Activated B cell treated with CpG ODN at 0.5 μM for 24 hours (primary cell): ENCODE measurements around the gene TTLL13. TPM values are rescaled to one million over a fixed set of nuclear protein-coding genes. Genes with fewer than 3 reads are reported as not detected.

Experiments used
- ATAC-seq: fragments of 200-7000 bp; cut with Tn5 transposase; one replicate; pipeline ENCODE4 v1.10.0; 2021; ENCODE audit warnings: low read depth, mild to moderate bottlenecking, moderate library complexity
- CTCF ChIA-PET: fragments of 350-600 bp; sonication (Branson Sonifier 250); formaldehyde crosslinking; loops from one replicate; lab custom pipeline; 2021; ENCODE audit warnings: antibody characterized with exemption; lab: Charles Lee
- POLR2A ChIA-PET: fragments of 350-600 bp; sonication (Branson Sonifier 250); formaldehyde crosslinking; loops from one replicate; lab custom pipeline; 2021; ENCODE audit warnings: antibody characterized with exemption; lab: Charles Lee
- DNase-seq: peaks from one replicate; pipeline ENCODE4 v3.0.0; 2022
- H3K27ac Mint-ChIP-seq: one replicate; pipeline ENCODE4 v1.8.0; 2020; ENCODE audit warnings: mixed read lengths
- H3K27me3 Mint-ChIP-seq: one replicate; pipeline ENCODE4 v1.8.0; 2021; ENCODE audit warnings: mixed read lengths
- H3K36me3 Mint-ChIP-seq: one replicate; pipeline ENCODE4 v1.8.0; 2021; ENCODE audit warnings: low read depth, mixed read lengths
- H3K4me1 Mint-ChIP-seq: one replicate; pipeline ENCODE4 v1.8.0; 2021; ENCODE audit warnings: mixed read lengths
- H3K4me3 Mint-ChIP-seq: one replicate; pipeline ENCODE4 v1.8.0; 2020; ENCODE audit warnings: mild to moderate bottlenecking, mixed read lengths
- H3K9me3 Mint-ChIP-seq: one replicate; pipeline ENCODE4 v1.8.0; 2020; ENCODE audit warnings: mixed read lengths
- intact Hi-C: fragments of 100-400 bp; cut with micrococcal nuclease; formaldehyde crosslinking; loops from one replicate; pipeline ENCODE4 v1.15.1; 2024
- total RNA-seq: library from RNA; stranded (reverse); gene quantifications from 2 replicates; pipeline ENCODE4 v1.2.3, GENCODE V29; 2022
- TF ChIP-seq, protein P1 (sequence below): fragments of 200-600 bp; IDR thresholded peaks from one replicate; pipeline ENCODE4 v1.8.0; 2022; ENCODE audit warnings: antibody characterized with exemption, mild to moderate bottlenecking

TTLL13 gene
- total RNA-seq, 1 donor from 2014 or later = 0.49 TPM

DNA sequence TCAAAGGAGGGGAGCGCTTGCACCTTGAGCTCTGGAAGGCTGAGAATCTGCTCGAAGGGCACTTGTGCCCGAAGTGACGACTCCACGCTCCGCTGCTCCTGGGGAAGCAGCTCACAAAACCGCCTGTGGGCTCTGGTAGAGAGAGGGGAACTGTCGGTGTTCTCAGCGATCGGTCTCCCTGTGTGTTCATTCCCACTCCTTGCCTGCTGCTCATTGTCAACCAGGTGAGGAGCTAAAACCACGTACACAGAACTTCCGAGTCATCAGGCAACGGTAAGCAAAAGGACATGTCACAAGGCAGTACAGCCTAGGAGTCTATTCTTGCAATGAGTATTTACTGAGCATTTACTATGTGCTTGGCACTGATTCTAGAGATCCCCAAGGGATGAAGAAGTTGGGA is 17.2 kb upstream of the TTLL13 start:
- ChIA-PET POLR2A (interaction anchor here (1.0 to 4.9 kb wide), 14 partner anchors 14 to 722 kb away, joined by 3 to 63 read pairs (median 10); partner anchors contain the start of genes IDH2, IQGAP1, NGRN and RCCD1), CTCF (interaction anchor here (1.5 to 4.2 kb wide), 7 partner anchors 11 to 70 kb away, joined by 4 to 44 read pairs (median 9); no protein-coding TSS in a partner anchor)
- Mint-ChIP-seq H3K27ac (peak overlapping the region; percentile 97), H3K27me3 (no peaks in the 10 kb centered on the region), H3K9me3 (no peaks in the 10 kb centered on the region), H3K4me1 (peaks cover 50% of the 10 kb centered on the region), H3K4me3 (peak overlapping the region; percentile 86), H3K36me3 (peaks cover 51% of the 10 kb centered on the region)
- ATAC-seq = no peak
- intact Hi-C loops = loop anchor here (2.0 to 5.0 kb wide), 7 partner anchors 31 to 700 kb away; partner anchors contain the start of genes BLM, HDDC3, IDH2 and PEX11A
- TF ChIP-seq, protein P1, sequence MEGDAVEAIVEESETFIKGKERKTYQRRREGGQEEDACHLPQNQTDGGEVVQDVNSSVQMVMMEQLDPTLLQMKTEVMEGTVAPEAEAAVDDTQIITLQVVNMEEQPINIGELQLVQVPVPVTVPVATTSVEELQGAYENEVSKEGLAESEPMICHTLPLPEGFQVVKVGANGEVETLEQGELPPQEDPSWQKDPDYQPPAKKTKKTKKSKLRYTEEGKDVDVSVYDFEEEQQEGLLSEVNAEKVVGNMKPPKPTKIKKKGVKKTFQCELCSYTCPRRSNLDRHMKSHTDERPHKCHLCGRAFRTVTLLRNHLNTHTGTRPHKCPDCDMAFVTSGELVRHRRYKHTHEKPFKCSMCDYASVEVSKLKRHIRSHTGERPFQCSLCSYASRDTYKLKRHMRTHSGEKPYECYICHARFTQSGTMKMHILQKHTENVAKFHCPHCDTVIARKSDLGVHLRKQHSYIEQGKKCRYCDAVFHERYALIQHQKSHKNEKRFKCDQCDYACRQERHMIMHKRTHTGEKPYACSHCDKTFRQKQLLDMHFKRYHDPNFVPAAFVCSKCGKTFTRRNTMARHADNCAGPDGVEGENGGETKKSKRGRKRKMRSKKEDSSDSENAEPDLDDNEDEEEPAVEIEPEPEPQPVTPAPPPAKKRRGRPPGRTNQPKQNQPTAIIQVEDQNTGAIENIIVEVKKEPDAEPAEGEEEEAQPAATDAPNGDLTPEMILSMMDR = no peak
- DNase-seq = no peak

DNA sequence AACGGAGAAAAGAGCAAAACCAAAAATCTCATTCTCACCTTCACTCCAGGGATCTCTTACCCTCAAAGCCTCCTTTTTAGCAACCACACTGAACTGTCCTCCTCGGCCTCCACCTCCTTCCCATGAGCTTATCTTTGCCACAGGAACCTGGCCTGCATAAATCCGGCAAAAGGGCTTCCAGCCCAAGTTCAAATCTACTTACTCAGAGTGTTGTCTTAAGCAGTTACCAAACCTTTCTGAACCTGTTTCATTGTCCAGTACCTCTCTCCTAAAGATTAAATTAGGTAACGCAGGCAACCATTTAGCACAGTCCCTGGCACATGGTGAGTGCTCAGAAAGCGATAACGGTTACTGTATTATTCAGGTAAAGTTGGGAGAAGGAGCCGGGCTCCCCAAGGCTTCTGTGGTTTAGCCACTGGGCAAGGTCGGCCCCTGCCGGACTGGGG is 16.4 kb upstream of the TTLL13 start:
- DNase-seq (no peak), ATAC-seq (no peak)
- POLR2A ChIA-PET = interaction anchor here (0.6 to 4.9 kb wide), 22 partner anchors 11 to 702 kb away, joined by 3 to 63 read pairs (median 6); partner anchors contain the start of genes IDH2, IQGAP1, MAN2A2 and NGRN

DNA sequence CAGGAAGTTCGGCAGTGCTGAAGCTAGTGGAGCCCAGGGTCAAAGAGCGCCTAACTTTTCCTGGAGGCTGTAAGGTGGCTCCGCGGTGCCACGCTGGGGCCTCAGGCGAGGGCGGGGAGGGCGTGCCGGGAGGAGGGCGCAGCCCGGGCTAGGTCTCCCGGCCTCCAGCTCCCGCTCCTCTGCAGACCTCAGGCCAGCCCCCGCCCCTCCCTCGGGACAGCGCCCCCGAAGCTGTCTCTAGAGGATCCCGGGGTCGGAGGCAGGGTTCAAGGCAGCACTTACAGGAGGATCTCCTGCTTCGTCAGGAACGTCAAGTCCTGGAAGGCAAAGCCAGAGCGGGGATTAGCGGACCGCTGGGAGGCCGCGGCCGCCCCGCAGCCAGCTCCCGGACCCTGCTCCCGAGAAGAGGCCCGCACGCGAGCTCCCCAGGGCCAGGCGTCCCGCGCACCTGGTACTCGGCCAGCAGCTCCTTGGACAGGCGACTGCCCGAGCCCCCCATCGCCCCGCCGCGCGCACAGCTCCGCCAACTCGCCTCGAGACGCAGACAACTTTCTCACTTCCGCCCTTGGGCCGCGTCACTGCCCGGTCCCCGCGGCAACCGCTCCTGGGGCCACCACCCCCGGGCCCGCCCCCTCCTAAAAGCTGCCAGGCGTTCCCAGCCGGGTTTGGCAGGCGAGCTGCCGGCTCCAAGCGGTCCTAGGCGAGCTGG is 15.8 kb upstream of the TTLL13 start, which contains the start of gene CIB1:
TSS of gene CIB1 (minus strand) at position 555 of the 709 bp plus-strand sequence. CDS start at position 499, 56 bp downstream.
- Mint-ChIP-seq H3K36me3 (peaks cover 48% of the 10 kb centered on the region), H3K4me3 (peak within 1 kb of the TSS; percentile 87), H3K9me3 (no peaks in the 10 kb centered on the region), H3K27me3 (no peaks in the 10 kb centered on the region), H3K4me1 (peaks cover 50% of the 10 kb centered on the region), H3K27ac (peak within 1 kb of the TSS; percentile 97)
- DNase-seq (peak; percentile 92), ATAC-seq (peak; percentile 86)
- intact Hi-C loops = loop anchor here (1.0 to 5.0 kb wide), 12 partner anchors 32 to 699 kb away; partner anchors contain the start of genes BLM, HDDC3, IDH2 and IQGAP1
- ChIA-PET CTCF (interaction anchor here (0.6 to 4.2 kb wide), 10 partner anchors 13 to 73 kb away, joined by 3 to 44 read pairs (median 8); partner anchors contain the start of gene NGRN), POLR2A (interaction anchor here (0.5 to 4.9 kb wide), 31 partner anchors 10 to 702 kb away, joined by 3 to 63 read pairs (median 6); partner anchors contain the start of genes IDH2, IQGAP1, MAN2A2 and NGRN)
- TF ChIP-seq, protein P1 = no peak

More for the DNA sequence above, 16.4 kb upstream of the TTLL13 start:
- TF ChIP-seq, protein P1 = no peak
- Mint-ChIP-seq H3K4me1 (peaks cover 50% of the 10 kb centered on the region), H3K27me3 (no peaks in the 10 kb centered on the region), H3K27ac (peak overlapping the region; percentile 97), H3K36me3 (peaks cover 47% of the 10 kb centered on the region), H3K9me3 (no peaks in the 10 kb centered on the region), H3K4me3 (peak overlapping the region; percentile 86)
- CTCF ChIA-PET = interaction anchor here (0.6 to 4.2 kb wide), 10 partner anchors 12 to 73 kb away, joined by 3 to 44 read pairs (median 8); partner anchors contain the start of gene NGRN
- intact Hi-C loops = loop anchor here (1.0 to 5.0 kb wide), 9 partner anchors 32 to 699 kb away; partner anchors contain the start of genes BLM, HDDC3, IDH2 and PEX11A

DNA sequence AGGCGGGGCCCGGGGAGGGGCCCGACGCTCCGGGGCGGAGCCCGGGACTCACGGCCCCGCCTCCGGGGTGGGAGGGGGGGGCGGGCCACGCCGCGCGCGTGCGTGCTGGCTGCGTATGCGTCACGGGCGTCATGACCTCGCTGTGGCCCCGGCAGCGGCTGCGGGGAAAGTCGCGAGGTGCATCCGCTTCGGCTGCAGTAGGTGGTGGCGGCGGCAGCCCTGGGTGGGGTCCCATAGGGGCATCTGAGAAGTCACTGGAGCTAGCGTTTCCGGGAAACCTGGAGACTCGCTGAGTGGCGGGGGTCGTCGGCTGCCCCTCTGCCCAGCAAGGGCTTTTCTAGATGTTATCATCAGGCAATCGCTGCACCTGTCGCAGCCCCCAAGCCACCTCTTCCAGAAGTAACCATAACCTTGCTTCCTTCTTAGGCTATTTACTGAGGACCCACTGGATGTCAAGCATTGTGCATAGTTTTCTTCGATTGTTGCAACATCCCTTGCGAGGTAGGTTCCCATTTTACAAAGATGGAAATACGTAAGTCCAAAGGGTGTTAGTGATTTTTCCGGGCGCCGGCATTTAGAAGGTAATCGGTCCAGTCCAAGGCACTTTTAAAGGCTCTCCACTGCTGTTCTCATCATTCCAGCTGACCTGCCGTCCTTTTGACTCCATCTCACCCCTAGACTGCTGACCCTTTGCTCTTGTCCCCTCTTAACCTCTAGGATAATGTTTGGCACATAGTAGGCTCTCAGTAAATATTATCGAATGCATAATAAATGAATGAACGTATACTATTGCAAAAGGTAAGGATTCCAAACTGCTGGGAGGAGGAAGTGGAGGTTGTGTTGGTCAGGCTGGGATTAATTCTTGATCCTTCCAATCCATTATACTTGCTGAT is 15.0 kb upstream of the TTLL13 start, which contains the start of gene GDPGP1:
TSS of gene GDPGP1 (plus strand) at position 114 of the 893 bp plus-strand sequence. CDS start 6,700 bp downstream, outside the sequence.
- POLR2A ChIA-PET = interaction anchor here (0.5 to 4.9 kb wide), 27 partner anchors 10 to 701 kb away, joined by 3 to 63 read pairs (median 6); partner anchors contain the start of genes IQGAP1, MAN2A2, NGRN and SEMA4B
- Mint-ChIP-seq H3K36me3 (peaks cover 45% of the 10 kb centered on the region), H3K4me1 (peaks cover 46% of the 10 kb centered on the region), H3K9me3 (no peaks in the 10 kb centered on the region), H3K4me3 (peak within 1 kb of the TSS; percentile 87), H3K27me3 (no peaks in the 10 kb centered on the region), H3K27ac (peak within 1 kb of the TSS; percentile 97)
- DNase-seq (no peak), ATAC-seq (no peak)
- TF ChIP-seq, protein P1 = no peak
- intact Hi-C loops = loop anchor here (1.0 to 5.0 kb wide), 8 partner anchors 31 to 698 kb away; partner anchors contain the start of genes BLM, HDDC3, IDH2 and IQGAP1
- CTCF ChIA-PET = interaction anchor here (1.1 to 4.2 kb wide), 7 partner anchors 13 to 74 kb away, joined by 5 to 44 read pairs (median 9); partner anchors contain the start of gene NGRN
